Right cardiac atrium (tissue), 5 donors: ENCODE data around the gene ARHGAP10. TPM values are rescaled to one million over a fixed set of nuclear protein-coding genes. Genes with fewer than 3 reads are reported as not detected.

Experiments
- ATAC-seq, 2 donors: fragments of 200-7000 bp; cut with Tn5 transposase; one replicate each; pipeline versions ENCODE4 v1.8.0 to v1.9.1; 2020; ENCODE audit warnings: moderate library complexity in 2 of 2, mild to moderate bottlenecking in 1 of 2
- DNase-seq, 3 donors: peaks; one replicate each; pipeline ENCODE4 v3.0.0-alpha.2; 2020
- H3K27ac ChIP-seq: one replicate; pipeline ENCODE4 v1.5.1; 2013; ENCODE audit warnings: mild to moderate bottlenecking, low read length, control low read depth, moderate library complexity
- H3K27me3 ChIP-seq: one replicate; pipeline ENCODE4 v1.6.1; 2013; ENCODE audit not compliant: control insufficient read depth, insufficient read depth
- H3K4me1 ChIP-seq: one replicate; pipeline ENCODE4 v1.6.1; 2013; ENCODE audit warnings: low read length; ENCODE audit not compliant: control insufficient read depth, insufficient read depth
- H3K4me3 ChIP-seq: one replicate; pipeline ENCODE4 v1.5.1; 2013; ENCODE audit warnings: low read length, control low read depth
- H3K9me3 ChIP-seq: one replicate; pipeline ENCODE4 v1.6.1; 2013; ENCODE audit warnings: low read length; ENCODE audit not compliant: control insufficient read depth
- WGBS: extraction: QIAGEN DNeasy Blood & Tissue Kit; methylation state at CpG from one replicate; pipeline ENCODE4 v1.1.7; 2013; 5-methylcytosine and 5-hydroxymethylcytosine counted together
- intact Hi-C, 4 donors: fragments of 100-400 bp; cut with DNase I; formaldehyde crosslinking; loops; one replicate each; pipeline versions ENCODE4 v1.11.0 to v1.14.0; 2022 to 2023
- polyA plus RNA-seq: library from polyadenylated mRNA; stranded (reverse); fragments of 200-250 nt; gene quantifications from one replicate; pipeline ENCODE4 v1.2.3, GENCODE V29; 2013
- total RNA-seq, 4 donors: library from RNA; stranded (reverse); fragmentation: NEBNext Ultra II Directional; extraction: Animal tissue kit (Norgen Biotek cat#: 25700); gene quantifications; one replicate each; pipeline ENCODE4 v1.2.1, GENCODE V29; 2021
- donor health status: healthy with polysubstance abuse.
- donor health status: DM: no; HTN: yes; CAD: no.
- donor health status: DM: no; HTN: no; CAD: no.
- donor health status: DM: no; HTN: yes; CAD: no; lungs with severe emphysema.
- donor health status: DM: yes; HTN: yes; CAD: no.

The ARHGAP10 gene
- total and polyA plus RNA-seq, 5 donors, result 36.7 to 54.1 (median 47.3) TPM

DNA sequence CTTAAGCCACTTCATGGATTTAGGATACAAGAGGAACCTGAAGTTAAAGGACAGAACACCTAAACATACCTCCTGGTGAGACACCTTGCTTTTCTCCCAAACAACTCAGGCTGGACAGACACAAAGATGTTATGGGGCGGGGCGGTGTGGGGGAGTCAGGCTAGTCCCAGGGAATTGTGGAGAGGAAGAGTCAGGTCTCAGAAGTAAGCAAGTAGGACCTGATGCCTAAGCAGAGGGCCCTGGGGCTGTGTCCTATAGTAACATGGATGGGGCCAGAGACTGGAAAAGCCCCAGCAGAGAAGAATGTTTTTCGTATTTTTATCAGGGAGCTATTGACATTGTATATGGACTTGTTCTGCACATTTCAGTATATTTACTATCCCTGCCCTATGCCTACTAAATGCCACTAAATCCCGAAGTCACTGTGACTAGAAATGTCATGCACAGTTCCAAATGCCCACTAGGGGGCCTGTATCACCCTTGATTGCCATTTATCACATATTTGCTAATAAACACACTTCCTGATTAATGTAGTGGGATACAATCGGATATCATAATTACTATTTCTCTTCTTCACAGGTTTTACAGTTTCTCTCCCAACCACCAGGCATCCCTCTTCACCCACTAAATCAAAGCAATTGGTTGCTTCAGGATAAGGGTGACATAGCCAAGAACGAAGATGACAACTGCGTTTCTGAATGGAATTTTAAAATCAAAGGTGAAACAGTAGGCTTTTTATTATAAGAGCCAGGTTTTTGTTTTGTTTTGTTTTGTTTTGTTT is 23.8 kb upstream of the ARHGAP10 start:
- intact Hi-C loops, result loop anchor here (1.0 to 2.0 kb wide), 3 partner anchors 158 to 159 kb away; no protein-coding TSS in a partner anchor
- no peak overlapping the region for H3K27ac ChIP-seq
- H3K4me1 ChIP-seq, result no peaks in the 10 kb centered on the region
- no peaks in the 10 kb centered on the region for H3K27me3 ChIP-seq
- WGBS, result 30% methylated on average over 7 of the region's 7 CpGs
- ATAC-seq, result peak; percentile 61 to 63
- DNase-seq, result peak in 1 of 3 donors; percentile 28
- peak overlapping the region; percentile 8 for H3K4me3 ChIP-seq
- no peaks in the 10 kb centered on the region for H3K9me3 ChIP-seq

DNA sequence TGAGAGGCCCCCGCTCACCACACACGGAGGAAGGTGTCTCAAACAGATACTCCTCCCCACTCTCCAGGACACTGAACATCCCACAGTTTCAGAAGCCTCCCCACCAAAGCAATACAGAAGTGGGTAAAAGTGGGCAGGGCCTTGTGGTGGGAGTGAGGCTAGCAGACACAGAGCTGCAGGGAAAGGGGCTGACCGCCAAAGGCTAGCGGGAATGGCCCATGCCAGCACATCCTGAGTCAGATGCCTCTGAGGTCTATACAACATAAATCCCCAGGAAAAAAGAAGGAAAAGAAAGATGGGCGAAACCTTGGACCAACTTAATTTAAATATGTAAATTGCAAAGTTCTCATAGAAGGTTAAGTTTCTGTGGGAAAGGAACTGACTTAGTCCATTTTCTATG is 21.9 kb upstream of the ARHGAP10 start:
- intact Hi-C loops, result loop anchor here in 2 of 4 donors (2.0 kb wide), 1 partner anchor 157 kb away; no protein-coding TSS in a partner anchor
- no peak overlapping the region for H3K4me3 ChIP-seq

DNA sequence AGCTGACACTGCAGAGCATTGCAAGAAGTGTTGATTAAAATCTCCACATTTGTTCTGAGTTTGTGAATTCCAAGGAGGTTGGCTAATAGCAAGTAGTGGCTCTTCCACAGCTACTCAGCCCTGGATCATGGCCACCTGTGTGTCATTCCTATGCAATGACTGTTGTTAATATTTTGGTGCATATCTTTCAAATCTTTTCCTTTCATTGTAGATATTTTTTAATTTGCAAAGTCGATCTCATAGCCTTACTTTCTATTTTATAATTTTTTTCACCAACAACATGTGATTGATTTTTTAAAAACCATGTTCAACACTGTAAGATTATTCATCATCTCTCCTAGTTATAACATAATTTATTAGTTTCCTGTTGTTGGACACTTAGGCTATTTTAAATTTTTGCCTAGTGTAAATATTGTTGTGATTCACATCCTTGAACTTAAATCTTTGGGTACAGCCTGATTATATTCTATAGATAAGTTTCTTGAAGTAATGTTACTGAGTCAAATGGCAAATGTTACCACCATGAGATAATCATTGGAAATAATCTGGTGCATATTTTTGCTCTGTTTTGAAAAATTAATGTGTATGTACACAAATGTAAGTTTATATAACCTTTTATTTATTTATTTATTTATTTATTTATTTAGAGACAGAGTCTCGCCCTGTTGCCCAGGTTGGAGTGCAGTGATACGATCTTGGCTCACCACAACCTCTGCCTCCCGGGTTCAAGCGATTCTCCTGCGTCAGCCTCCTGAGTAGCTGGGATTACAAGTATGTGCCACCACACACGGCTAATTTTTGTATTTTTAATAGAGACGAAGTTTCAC is 17.1 kb upstream of the ARHGAP10 start:
- ATAC-seq, result no peak
- 90% methylated on average over 8 of the region's 8 CpGs for WGBS
- H3K4me1 ChIP-seq, result no peaks in the 10 kb centered on the region
- DNase-seq, result peak in 1 of 3 donors; percentile 33
- intact Hi-C loops, result no loop called here
- no peaks in the 10 kb centered on the region for H3K27me3 ChIP-seq
- no peak overlapping the region for H3K4me3 ChIP-seq
- H3K9me3 ChIP-seq, result no peaks in the 10 kb centered on the region
- no peak overlapping the region for H3K27ac ChIP-seq

More for the DNA sequence above, 21.9 kb upstream of the ARHGAP10 start:
- H3K27ac ChIP-seq, result no peak overlapping the region
- H3K27me3 ChIP-seq, result no peaks in the 10 kb centered on the region
- ATAC-seq (no peak), DNase-seq (no peak)
- H3K9me3 ChIP-seq, result no peaks in the 10 kb centered on the region
- no peaks in the 10 kb centered on the region for H3K4me1 ChIP-seq
- WGBS, result 96% methylated on average over 5 of the region's 5 CpGs

DNA sequence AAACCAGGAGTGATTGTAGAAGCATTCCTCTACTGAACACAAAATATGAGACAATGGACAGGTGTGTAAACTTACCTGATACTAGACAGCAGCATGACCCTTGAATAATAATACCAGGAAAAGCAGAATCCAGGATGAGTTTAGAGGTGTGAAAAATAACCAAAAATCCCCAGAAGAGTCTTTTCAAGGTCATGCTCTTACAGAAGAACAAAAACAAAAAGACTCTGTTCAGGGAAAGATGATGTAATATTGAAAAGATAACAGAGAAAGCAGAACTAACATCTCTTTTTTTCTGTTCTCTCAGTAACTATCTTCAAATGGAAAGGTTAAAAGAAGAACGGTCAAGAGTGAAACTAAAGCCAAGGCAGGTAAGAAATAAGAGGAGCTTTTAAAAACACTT is 14.0 kb upstream of the ARHGAP10 start:
- no peak for ATAC-seq
- no peak for DNase-seq

DNA sequence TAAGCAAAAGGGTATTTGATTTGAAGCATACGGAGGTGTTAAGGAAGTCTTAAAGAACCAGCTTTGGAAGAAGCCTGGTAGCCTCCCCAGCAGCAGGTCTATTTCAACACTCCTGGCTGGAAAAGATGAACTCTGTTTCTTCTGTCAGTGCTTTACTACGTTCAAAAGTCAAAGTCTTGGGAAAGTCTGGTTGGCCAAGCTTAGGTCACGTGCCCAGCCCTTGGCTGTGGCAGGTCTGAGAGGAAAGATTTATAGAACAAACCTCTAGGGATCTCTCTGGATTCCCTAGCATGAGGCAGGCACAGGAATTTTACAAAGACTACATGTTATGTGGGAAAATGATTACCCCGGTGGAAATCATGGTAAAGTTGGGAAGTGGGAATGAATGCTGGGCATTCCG is 8.6 kb upstream of the ARHGAP10 start:
- Histone ChIP-seq H3K4me1 (no peaks in the 10 kb centered on the region), H3K27ac (no peak overlapping the region), H3K27me3 (no peaks in the 10 kb centered on the region), H3K4me3 (no peak overlapping the region), H3K9me3 (no peaks in the 10 kb centered on the region)
- ATAC-seq, result peak; percentile 25 to 45
- intact Hi-C loops, result no loop called here
- DNase-seq, result no peak
- 66% methylated on average over 5 of the region's 5 CpGs for WGBS

More for the DNA sequence above, 14.0 kb upstream of the ARHGAP10 start:
- no peak overlapping the region for H3K4me3 ChIP-seq
- no peaks in the 10 kb centered on the region for H3K27me3 ChIP-seq
- H3K9me3 ChIP-seq, result no peaks in the 10 kb centered on the region
- H3K4me1 ChIP-seq, result no peaks in the 10 kb centered on the region
- WGBS, result 47% methylated on average over 1 of the region's 1 CpG
- H3K27ac ChIP-seq, result no peak overlapping the region
- intact Hi-C loops, result no loop called here

DNA sequence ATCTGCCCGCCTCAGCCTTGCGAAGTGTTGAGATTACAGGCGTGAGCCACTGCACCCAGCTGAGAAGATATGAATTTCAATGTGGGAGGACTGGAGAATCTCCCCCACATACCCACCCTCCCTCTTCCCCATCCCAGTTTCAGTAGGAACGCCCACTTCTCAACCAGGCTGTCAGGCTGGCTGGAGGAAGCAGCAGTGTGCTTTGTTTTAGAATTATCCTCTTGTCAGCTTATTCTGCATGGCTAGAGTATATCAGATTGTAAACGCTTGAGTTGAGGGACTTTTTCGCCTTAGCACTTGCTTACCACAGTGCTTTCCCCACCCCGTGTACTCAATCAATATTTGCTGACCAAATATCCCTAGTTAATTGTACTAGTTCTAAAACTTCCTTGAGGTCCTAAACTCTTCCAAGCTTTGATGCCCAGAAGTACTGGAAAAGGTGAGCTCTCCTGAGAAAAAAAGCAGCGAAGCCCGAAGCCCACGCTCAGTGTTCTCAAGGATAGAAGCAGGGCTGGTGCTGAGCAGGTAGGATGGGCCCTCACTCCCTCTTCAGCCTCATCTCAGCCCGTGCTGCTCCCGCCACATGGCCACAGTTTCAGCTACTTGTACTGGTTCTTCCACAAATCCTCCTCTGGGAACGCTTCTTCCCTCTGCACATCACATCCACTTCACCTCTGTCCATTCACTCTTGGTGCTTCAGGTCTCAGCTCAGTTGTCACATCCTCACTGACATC is 7.3 kb upstream of the ARHGAP10 start:
- intact Hi-C loops, result no loop called here

DNA sequence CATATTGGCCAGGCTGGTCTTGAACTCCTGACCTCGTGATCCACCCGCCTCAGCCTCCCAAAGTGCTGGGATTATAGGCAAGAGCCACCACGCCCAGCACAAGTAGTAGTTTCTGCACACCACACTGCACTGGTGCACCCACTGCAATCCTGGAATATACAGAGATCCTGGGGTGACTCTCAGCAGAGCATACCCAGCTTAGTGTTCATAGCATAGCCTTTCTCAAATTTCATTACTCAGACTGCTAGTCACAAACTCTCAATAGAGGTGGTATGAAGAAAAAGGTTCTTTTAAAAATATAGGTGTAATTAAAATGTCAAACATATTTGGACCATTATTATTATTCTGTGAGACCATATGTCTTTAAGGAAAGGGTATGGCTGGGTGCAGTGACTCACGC is 6.2 kb upstream of the ARHGAP10 start:
- 87% methylated on average over 4 of the region's 4 CpGs for WGBS
- H3K9me3 ChIP-seq, result no peaks in the 10 kb centered on the region
- no peak overlapping the region for H3K4me3 ChIP-seq
- no peaks in the 10 kb centered on the region for H3K27me3 ChIP-seq
- no peaks in the 10 kb centered on the region for H3K4me1 ChIP-seq
- intact Hi-C loops, result no loop called here
- ATAC-seq, result no peak
- no peak overlapping the region for H3K27ac ChIP-seq
- no peak for DNase-seq

More for the DNA sequence above, 7.3 kb upstream of the ARHGAP10 start:
- no peaks in the 10 kb centered on the region for H3K9me3 ChIP-seq
- DNase-seq, result no peak
- H3K4me1 ChIP-seq, result no peaks in the 10 kb centered on the region
- no peaks in the 10 kb centered on the region for H3K27me3 ChIP-seq
- H3K27ac ChIP-seq, result no peak overlapping the region
- 83% methylated on average over 13 of the region's 13 CpGs for WGBS
- no peak for ATAC-seq
- no peak overlapping the region for H3K4me3 ChIP-seq

DNA sequence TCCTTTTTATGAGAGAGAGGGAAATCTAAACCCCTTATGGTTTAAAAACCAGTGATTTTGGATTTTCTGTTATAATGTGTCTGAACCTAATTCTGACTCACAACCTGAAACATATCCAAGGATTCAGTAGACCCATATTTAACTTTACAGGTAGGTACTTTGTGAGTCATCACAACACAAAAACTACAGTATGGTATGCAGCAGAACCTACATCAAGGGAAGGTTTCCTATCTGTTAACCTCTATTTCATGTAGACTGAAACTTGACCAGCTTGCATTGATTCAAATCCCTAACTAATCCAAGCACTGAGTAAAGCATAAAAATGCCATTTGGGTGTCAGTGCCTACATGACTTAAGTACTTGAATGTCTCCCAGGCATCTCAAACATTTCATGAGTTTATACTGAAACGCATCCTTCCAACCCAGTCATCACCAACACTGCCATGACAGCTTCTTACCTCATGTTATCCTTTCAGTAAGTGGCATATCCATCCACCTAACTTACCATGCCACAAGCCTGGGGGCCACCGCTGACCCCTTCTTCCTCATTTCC is 4.3 kb upstream of the ARHGAP10 start:
- Histone ChIP-seq H3K27me3 (no peaks in the 10 kb centered on the region), H3K4me3 (no peak overlapping the region), H3K9me3 (no peaks in the 10 kb centered on the region), H3K4me1 (no peaks in the 10 kb centered on the region), H3K27ac (no peak overlapping the region)
- intact Hi-C loops, result no loop called here
- ATAC-seq, result no peak
- WGBS, result 89% methylated on average over 2 of the region's 2 CpGs
- DNase-seq, result no peak

DNA sequence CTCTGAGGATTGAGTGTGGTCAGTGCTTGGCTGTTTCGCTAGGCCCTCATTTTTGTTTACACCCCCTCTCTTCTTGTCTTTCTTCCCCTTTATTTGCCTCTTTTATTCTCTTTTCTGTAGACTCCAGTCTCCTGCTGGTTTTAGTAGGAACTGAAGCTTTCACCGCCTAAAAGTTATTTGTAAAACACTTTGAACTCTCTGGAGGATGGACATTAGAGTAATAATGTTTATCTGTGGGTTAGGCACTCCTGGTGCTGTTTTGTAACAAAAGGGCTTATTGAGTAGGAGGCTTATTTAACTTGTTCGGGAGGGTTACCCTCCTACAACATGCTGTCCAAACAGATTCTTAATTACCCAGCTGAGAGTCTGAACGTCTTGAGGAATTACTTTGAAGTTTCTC is 1.6 kb upstream of the ARHGAP10 start:
- DNase-seq (no peak), ATAC-seq (no peak)
- Histone ChIP-seq H3K27ac (no peak overlapping the region), H3K4me1 (no peaks in the 10 kb centered on the region), H3K4me3 (no peak overlapping the region), H3K27me3 (no peaks in the 10 kb centered on the region), H3K9me3 (no peaks in the 10 kb centered on the region)
- WGBS, result 75% methylated on average over 4 of the region's 4 CpGs
- intact Hi-C loops, result loop anchor here in 1 of 4 donors (10.0 kb wide), 2 partner anchors 94 to 134 kb away; no protein-coding TSS in a partner anchor

DNA sequence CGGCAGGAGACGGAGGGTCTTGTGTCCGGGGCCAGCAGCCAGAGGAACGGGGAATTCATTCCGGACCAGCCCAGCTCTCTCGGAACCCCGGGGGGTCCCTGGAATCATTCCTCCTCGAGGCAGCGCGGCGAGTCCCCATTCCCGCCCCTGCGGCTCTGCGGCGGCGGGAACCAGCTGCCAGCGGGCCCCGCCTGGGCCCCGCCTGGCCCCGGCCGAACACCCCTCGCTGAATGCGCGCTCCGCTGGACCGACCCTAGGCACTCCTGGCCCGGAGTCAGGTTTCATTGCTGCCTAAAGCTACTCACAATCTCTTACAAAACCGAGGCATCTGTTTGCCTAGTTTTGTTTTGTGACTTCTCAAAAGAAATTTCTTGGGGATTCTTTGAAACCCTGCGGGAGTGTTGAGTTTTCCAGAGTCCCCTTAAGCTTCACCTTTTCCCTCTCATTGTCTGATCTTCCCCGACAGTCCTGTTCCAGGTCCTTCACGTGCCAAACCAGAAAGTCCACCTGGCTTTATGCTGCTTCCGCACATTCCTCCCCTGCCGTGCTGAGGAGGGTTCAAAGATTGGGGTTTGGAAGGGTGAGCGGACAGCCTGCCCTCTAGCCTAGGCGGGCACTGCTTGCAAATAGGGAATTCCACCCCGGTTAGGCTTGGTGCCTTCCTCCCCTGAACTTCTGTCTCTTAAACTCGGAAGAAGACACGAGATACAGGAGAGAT is 789 bp downstream of the ARHGAP10 start:
- DNase-seq (peak; percentile 56 to 79 (median 78)), ATAC-seq (peak; percentile 66 to 78)
- H3K9me3 ChIP-seq, result no peaks in the 10 kb centered on the region
- no peaks in the 10 kb centered on the region for H3K27me3 ChIP-seq
- H3K4me1 ChIP-seq, result peaks cover 7% of the 10 kb centered on the region
- WGBS, result under 1% methylated on average over 38 of the region's 38 CpGs
- intact Hi-C loops, result loop anchor here in 1 of 4 donors (10.0 kb wide), 2 partner anchors 92 to 132 kb away; no protein-coding TSS in a partner anchor
- peak overlapping the region; percentile 60 for H3K4me3 ChIP-seq
- H3K27ac ChIP-seq, result peak overlapping the region; percentile 64
